Neutrophil (primary cell): ENCODE data around the gene SSX2IP.
"Not testable (repeated sequence)": the region's sequence is repeated elsewhere in the genome, so short reads cannot be mapped to it uniquely, and the experiment has no call there.

Source experiments
- H3K27ac ChIP-seq: fragments of 200-600 bp; sonication (generic); 2 replicates; pipeline ENCODE4 v1.5.1; 2016; ENCODE audit warnings: mild to moderate bottlenecking, moderate library complexity
- H3K27me3 ChIP-seq: fragments of 200-600 bp; sonication (generic); 2 replicates; pipeline ENCODE4 v1.6.0; 2016; ENCODE audit warnings: mild to moderate bottlenecking
- H3K36me3 ChIP-seq: fragments of 200-600 bp; sonication (generic); 2 replicates; pipeline ENCODE4 v1.5.1; 2017
- H3K4me1 ChIP-seq, 2 experiments: fragments of 200-600 bp in 1 of 2; sonication (generic) in 1 of 2; 1 replicate in 1 of 2; 2 replicates in 1 of 2; pipeline versions ENCODE4 v1.5.1 to v1.6.1; 2013 to 2016; ENCODE audit warnings: low read depth in 1 of 2, low read length in 1 of 2, mild to moderate bottlenecking in 1 of 2, moderate library complexity in 1 of 2; ENCODE audit not compliant: control insufficient read depth in 1 of 2, insufficient read depth in 1 of 2
- H3K4me3 ChIP-seq, 2 experiments: fragments of 200-600 bp in 1 of 2; sonication (generic) in 1 of 2; 1 replicate in 1 of 2; 2 replicates in 1 of 2; pipeline ENCODE4 v1.5.1; 2013 to 2016; ENCODE audit warnings: low read depth in 1 of 2, low read length in 1 of 2, mild to moderate bottlenecking in 1 of 2, moderate library complexity in 1 of 2
- H3K9me3 ChIP-seq: fragments of 200-600 bp; sonication (generic); 2 replicates; pipeline ENCODE4 v1.5.1; 2016
- CTCF ChIP-seq: fragments of 200-600 bp; sonication (generic); IDR thresholded peaks from 2 replicates; pipeline ENCODE4 v1.5.1; 2016; ENCODE audit warnings: antibody characterized with exemption

The SSX2IP gene

GRCh38 chr1:84722794-84723193 lies 32.5 kb upstream of the SSX2IP start:
- Histone ChIP-seq H3K27ac (no peak overlapping the region), H3K36me3 (no peaks in the 10 kb centered on the region), H3K27me3 (no peaks in the 10 kb centered on the region), H3K4me1 (no peaks in the 10 kb centered on the region), H3K4me3 (no peak overlapping the region), H3K9me3 (no peaks in the 10 kb centered on the region)
- TF ChIP-seq CTCF, result no peak

GRCh38 chr1:84721872-84722271 lies 31.6 kb upstream of the SSX2IP start:
- H3K4me1 ChIP-seq, H3K27me3 ChIP-seq, H3K9me3 ChIP-seq, H3K4me3 ChIP-seq, H3K36me3 ChIP-seq, H3K27ac ChIP-seq: not testable (repeated sequence)

DNA sequence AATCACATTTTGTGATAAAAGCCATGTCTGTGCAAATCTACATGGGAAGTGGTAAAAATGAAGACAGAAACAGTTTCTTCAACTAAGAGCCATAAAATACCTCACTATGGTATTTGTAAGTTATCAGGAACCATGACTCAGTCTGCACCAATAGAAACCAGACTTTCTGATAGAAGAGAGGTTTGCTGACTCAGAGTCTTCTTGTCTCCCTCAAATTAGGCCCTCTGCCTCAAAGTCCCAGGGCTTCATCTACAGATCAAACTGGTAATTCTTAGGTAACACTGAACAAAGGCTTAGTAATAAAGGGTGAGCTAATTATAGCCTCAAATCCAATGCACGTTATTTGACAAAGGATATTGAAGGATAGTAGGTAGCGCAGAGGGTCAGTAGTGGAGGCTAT lies 30.9 kb upstream of the SSX2IP start:
- TF ChIP-seq CTCF, result no peak
- no peak overlapping the region for H3K27ac ChIP-seq
- H3K4me1 ChIP-seq, result no peaks in the 10 kb centered on the region
- no peaks in the 10 kb centered on the region for H3K27me3 ChIP-seq
- no peaks in the 10 kb centered on the region for H3K9me3 ChIP-seq
- no peak overlapping the region for H3K4me3 ChIP-seq
- H3K36me3 ChIP-seq, result no peaks in the 10 kb centered on the region

DNA sequence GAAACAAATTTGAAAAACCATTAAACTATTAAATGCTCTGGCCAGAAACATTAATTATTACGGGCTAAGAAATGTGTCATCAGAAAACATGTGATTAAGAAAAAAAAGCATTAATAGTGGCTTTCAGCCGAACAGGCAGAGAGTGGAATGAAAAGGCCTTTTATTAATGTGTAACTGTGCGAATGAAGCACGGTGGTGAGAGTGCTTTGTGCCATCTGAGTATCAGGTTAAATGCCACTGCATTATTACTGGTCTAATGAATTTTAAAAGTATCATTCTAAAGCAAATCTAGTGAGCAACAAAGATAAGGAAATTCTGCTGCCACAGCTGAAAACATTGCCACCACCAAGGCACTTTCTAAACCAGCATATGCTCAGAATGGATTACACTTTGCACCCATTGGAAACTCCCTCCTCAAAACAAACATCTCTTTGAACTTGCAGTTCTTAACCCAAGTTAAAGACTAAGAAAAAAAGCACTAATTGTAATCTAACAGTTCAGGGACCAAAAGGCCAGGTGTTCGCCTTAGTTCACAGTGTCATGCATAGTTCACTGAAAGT lies 30.0 kb upstream of the SSX2IP start:
- no peak for TF ChIP-seq CTCF
- Histone ChIP-seq H3K27ac (no peak overlapping the region), H3K4me3 (no peak overlapping the region), H3K9me3 (no peaks in the 10 kb centered on the region), H3K4me1 (no peaks in the 10 kb centered on the region), H3K36me3 (no peaks in the 10 kb centered on the region), H3K27me3 (no peaks in the 10 kb centered on the region)

GRCh38 chr1:84719543-84720217 lies 29.4 kb upstream of the SSX2IP start:
- TF ChIP-seq CTCF, result no peak
- Histone ChIP-seq H3K27ac (no peak overlapping the region), H3K4me1 (no peaks in the 10 kb centered on the region), H3K27me3 (no peaks in the 10 kb centered on the region), H3K4me3 (no peak overlapping the region), H3K36me3 (no peaks in the 10 kb centered on the region), H3K9me3 (no peaks in the 10 kb centered on the region)

DNA sequence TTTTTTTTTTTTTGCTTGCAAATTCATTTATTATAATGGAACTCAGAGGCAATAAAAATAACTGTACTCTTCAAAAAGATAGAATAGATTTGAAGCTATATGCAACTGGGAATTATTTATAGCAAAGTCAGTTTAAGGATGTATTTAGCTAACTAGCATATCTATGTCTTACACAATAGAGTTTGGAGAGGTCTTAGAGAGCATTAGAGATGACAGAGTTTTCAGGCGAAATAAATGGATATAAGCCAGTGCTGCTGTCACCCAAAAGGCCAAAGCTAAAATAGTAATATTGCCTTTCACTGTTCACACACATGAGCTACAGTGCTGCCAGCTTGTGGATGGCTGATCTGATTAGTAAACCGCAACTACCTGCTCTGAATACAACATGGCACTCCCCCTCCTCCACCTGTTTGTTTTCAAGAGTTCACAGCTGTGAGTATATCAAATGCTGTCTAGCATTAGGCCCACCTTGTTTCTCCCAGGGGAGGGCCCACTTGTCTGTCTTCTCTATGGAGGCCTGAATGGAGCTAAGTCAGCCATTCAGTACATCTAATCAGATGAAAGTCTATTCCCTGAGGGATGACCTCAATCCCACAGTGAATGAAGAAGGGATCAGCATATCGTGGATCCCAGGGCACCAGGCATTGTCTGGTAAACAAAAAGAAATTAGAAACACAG lies 25.2 kb upstream of the SSX2IP start:
- H3K36me3 ChIP-seq, result no peaks in the 10 kb centered on the region
- H3K4me1 ChIP-seq, result no peaks in the 10 kb centered on the region
- no peak overlapping the region for H3K27ac ChIP-seq
- H3K4me3 ChIP-seq, result no peak overlapping the region
- TF ChIP-seq CTCF, result no peak
- no peaks in the 10 kb centered on the region for H3K27me3 ChIP-seq
- no peaks in the 10 kb centered on the region for H3K9me3 ChIP-seq
